LNCAP (cell line): ENCODE results near the gene VSIG4.
A peak's percentile ranks its signal among the peaks of the same experiment; 100 is the strongest.

Experiments used
- TF ChIP-seq, protein P1 (sequence below): fragments of 450-650 bp; IDR thresholded peaks from 2 replicates; pipeline ENCODE4 v1.5.1; 2017; ENCODE audit warnings: mild to moderate bottlenecking

The VSIG4 gene

DNA sequence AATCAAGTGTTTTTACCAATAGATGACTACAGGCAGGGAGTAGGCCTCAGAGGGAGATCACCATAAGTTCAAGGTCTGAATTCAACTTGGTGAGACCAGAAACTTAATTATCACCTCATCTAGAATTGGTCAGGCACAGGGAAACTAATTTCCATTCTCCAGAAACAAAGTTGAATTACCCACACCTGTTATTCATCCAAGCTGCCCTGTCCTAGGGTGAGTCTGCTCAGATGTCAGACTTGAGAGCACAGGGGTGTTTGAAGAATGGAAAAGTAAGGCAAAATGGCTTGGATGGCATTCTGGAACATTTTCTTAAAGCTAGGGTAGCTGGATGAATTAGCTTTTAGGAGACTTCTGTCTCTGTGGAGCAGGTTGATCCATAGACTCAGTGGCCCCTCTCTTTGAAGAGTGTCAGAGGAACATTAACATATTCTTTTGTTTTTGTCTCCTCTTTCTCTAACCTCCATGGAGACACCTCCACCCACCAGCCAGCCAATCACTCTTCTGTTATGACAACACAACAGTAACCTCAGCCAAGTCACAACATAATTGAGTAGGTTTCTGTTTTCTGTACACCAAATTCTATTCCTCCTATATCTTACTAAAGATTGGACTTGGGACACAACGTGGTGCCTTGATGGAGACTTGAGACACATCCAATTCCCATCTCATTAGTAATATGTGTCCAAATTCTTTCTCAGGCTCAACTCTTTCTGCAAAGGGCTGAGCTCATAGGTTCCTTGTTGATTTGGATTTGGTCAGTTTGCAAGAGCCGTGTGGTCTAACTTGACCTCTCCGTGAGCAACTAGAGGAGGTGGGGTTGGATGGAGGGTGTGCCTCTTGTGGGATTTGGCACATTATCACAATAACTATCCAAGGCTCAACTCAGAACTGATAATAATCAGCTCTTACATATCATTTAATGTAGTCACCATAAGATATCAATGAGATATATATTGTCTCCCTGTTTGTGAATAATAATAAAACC, 45.1 kb downstream of the VSIG4 start:
- TF ChIP-seq, protein P1, sequence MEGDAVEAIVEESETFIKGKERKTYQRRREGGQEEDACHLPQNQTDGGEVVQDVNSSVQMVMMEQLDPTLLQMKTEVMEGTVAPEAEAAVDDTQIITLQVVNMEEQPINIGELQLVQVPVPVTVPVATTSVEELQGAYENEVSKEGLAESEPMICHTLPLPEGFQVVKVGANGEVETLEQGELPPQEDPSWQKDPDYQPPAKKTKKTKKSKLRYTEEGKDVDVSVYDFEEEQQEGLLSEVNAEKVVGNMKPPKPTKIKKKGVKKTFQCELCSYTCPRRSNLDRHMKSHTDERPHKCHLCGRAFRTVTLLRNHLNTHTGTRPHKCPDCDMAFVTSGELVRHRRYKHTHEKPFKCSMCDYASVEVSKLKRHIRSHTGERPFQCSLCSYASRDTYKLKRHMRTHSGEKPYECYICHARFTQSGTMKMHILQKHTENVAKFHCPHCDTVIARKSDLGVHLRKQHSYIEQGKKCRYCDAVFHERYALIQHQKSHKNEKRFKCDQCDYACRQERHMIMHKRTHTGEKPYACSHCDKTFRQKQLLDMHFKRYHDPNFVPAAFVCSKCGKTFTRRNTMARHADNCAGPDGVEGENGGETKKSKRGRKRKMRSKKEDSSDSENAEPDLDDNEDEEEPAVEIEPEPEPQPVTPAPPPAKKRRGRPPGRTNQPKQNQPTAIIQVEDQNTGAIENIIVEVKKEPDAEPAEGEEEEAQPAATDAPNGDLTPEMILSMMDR, result no peak

DNA sequence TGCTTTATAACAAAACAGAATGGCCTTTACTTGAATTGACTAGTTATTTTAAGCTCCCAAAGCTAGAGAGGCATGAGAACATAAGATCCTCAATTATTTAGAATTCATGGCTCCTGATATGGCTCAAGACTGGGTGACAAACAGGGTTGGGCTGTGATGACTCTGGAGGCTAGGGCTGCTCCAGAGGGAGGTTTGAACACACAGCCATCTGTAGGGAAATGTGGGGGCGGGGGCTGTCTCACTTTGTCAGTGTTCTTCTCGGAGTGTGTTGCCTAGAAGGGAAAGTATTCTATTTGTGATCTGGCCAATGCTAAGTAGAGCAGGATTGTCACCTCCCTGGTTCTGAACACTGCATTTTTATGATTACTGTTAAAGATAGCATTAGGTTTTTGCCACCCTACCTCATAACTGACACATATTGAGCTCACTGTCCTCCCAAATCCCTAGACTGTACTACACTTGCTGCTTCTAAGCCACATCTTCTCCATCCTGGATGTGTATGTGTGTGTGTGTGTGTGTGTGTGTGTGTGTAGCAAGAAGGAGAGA, 45.9 kb downstream of the VSIG4 start:
- TF ChIP-seq, protein P1, result no peak

DNA sequence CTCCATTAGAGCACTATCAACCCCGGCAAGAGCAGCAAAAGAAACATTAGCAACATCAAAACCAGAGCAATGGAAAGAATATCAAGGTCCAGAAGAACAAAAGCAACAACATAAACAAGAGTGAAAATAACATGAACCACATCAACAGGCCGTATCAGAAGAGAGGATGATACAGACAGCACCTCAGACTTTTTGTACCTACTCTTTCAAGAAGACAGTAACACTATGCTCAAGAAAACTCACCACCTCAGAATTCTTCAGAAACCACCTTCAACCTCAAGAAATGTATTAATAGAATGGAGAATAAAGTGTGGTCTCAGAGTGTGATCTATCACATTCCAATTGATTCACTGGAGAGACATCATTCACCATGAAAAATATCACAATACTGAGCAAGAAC, 46.5 kb downstream of the VSIG4 start:
- TF ChIP-seq, protein P1, result no peak

DNA sequence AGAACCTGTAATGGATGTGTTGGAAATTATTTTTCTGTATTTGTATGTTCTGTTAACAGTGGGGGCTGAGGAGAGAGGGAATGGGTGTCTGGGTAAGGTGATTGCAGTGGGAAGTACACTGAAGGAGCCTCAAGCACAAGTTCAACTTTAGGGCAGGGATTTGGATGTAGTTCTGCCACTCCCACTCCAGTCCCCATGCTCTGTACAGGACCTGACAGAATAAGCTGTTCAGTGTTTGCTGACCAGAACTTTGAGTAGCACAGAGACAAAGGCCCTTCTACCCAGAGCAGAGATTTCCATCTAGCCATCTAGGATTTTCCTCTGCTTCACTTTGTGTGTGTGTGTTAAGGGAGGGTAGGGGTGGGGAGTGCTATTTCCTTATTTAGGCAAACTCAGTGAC, 49.2 kb downstream of the VSIG4 start:
- TF ChIP-seq, protein P1, result no peak

DNA sequence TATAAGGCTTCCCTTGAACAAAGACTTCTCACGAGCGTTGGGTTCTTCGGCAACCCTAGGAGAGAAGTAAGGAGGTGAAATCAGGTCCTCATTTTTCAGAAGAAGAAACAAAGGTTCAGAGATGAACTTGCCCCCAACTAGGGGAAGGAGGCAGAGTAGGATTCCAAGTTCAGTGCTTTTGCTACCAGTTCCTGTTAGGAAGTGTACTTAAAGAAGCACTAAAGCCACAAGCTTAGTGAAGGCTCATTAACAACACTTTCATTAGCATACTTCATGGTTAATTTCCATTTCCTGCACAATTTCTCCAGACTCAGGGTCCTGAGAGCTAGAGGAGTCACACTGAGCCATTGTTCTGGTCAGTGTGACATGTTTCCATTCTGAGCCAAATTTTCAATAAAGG, 52.1 kb downstream of the VSIG4 start:
- TF ChIP-seq, protein P1, result no peak

DNA sequence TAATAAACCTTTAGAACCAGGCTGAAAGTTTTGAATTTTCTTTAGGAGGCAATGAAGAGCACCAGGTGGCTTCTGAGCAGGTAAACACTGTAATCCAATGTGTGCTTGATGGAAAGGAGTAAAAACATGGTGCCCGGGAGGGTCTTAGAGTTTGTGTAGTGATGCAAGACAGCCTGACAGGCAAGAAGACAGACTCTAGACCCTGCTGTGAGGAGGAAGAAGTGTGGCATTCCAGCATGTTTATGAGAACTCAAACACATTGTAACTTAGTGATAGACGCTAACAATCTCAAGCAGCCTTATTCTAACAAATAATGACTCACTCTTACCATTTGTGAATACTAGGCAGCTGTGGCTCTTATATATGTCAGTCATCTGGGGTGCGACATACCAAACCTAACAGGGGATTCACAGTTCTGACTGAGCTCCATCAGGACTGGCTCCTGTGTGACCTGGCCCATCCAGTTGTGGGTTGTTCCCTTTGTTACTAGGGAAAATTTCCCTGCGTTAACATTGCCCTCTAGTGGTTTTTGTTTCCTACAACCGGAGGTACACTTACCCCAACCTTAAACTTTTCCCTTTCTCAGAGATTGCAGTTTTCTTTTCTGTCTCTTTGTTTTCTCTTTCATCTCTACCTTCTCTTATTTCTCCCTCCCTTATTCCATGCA, 53.8 kb downstream of the VSIG4 start:
- TF ChIP-seq, protein P1, result peak; percentile 43; the same call in 1 of the 2 replicates

DNA sequence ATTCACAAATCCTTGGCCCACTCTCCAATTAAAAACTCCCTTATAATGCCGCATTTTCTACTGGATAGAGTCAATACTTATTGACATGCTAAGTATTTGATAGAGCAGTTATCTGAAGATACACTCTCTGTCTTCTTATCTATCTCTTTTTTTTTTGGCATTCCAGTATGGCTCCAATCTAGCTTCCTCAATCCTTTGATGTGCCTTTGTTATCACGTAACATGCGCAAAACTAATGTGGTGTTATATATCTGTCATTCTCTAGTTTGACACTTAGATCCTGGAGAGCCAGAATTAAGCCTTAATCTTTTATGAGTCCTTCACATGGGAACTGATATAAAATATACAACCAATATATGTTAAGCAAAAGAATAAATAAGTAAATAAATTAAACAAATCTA, 54.7 kb downstream of the VSIG4 start:
- TF ChIP-seq, protein P1, result no peak
